ENCODE measurements around the gene UGT1A10.

- TF ChIP-seq CTCF (IDR thresholded peaks at IDR 0.05) (no peak), ZFX (IDR thresholded peaks at IDR 0.05; ENCODE audit: borderline replicate concordance) (no peak)
Measured at GRCh38 chr2:233706720-233707119, 70.5 kb downstream of the UGT1A10 start.
